T-helper 22 cell (primary cell): Measurements from ENCODE around the gene SLCO4C1.
"Not testable (repeated sequence)": the region's sequence is repeated elsewhere in the genome, so short reads cannot be mapped to it uniquely, and the experiment has no call there.

Source experiments
- DNase-seq: peaks from one replicate; pipeline ENCODE4 v3.0.0-alpha.2; 2020; ENCODE audit warnings: low read depth

The SLCO4C1 gene

DNA sequence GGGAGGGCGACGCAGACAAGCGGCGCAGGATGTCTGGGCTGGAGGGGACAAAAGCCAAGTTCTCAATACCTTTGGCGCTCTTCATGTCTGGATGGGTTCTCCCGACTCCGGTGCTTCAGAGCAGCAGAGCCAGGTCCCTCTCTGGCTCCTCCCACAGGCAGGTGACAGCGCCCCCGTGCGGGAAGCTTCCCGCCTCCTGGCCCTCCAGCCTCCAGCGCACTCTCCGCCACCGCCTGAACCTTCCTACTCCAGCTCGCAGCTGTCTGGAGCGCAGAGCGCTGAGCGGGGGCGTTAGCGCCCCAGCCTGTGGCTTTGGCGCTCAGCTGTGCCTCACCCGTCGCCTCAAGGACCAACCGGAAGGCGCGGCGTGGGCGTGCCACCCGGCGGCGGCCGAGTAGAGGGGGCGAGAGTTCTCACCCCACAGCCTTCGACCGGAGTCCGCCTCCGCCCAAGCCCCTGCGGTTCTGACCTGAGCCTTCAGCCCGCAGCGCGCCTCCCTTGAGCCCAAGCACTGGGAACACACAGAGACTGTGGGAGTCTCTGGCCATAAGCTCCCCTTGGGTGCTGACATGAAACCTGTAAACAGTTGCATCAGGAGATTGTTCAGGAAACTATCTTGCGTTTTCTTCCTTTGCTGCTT, at the start of gene SLCO4C1:
TSS of gene SLCO4C1 (minus strand) at position 107 of the 640 bp plus-strand sequence. CDS start at position 85, 22 bp downstream.
- DNase-seq, result peak; percentile 28

DNA sequence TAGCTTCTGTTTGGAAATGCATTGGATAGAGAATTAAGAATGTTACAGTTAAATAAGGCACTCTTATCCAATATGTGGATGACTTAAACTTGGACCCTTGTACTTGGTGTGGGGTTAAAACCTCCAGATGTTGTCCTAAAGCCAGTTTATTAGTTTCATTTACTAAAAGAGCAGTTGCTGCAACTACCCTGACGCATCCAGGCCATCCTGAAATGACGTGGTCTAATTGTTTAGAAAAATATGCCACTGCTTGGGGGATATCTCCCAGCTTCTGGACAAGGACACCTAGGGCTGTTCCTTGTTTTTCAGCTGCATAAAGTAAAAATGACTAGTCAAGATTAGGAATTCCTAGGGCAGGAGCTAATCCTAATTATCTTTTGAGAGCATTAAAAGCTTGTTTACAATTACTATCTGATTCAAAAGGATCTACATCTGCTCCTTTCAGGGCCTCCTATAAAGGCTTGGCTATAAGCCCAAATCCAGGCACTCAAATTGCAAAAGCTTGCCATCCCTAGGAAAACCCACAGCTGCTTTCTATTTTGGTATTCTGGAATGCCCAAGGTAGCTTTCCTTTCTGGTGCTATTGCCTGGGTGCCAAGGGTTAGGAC, 45.7 kb upstream of the SLCO4C1 start:
- no peak for DNase-seq

DNA sequence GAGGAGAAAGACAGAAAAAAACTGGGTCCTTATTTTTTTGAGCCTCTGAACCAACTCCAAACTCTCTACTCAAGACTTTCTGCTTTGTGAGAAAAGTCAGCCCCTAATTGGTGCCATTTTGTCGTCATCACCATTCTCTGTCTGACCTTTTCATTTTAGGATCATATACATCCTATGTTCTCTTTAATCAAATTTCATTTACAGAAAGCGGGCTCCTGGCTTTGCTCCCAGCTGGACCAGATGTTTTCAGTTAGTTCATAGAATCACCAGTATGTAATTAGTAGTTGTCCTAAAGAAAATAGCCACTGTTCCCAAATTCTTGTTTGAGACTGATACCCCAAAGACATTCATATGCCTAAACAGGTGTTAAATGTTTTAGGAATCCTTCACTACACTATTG, 28.6 kb upstream of the SLCO4C1 start:
- DNase-seq, result no peak

DNA sequence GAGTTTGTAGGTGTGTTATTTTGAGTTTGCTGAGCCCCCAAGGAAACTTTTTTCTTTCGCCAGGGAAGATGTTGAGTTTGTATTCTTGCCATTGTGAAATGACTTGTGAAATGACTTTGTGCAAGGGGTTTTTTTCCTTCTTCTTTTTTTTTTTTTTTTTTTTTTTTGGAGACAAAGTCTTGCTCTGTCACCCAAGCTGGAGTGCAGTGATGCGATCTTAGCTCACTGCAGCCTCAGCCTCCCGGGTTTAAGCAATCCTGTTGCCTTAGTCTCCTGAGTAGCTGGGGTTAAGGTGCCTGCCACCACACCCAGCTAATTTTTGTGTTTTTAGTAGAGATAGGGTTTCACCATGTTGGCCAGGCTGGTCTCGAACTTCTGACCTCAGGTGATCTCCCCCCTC, 22.7 kb upstream of the SLCO4C1 start:
- DNase-seq, result not testable (repeated sequence)

DNA sequence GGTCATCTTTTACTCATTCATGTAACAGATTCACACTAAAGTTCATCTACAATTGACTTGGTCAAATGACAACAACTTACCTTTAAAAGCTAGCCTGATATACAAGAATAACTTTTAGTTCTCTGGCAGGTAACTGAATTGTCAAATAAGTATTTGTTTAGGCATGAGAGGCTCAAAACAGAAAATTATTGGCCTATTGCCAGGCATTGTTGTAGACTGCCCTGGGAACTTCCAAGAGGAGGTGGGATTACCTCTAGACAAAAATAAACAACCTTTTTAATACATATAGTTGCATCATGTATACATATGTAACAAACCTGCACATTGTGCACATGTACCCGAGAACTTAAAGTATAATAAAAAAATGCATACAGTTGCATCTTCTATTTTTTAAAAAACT, 18.2 kb upstream of the SLCO4C1 start:
- DNase-seq, result no peak

- DNase-seq, result no peak
These were observed 17.8 kb upstream of the SLCO4C1 start for GRCh38 chr5:102313912-102314311.

DNA sequence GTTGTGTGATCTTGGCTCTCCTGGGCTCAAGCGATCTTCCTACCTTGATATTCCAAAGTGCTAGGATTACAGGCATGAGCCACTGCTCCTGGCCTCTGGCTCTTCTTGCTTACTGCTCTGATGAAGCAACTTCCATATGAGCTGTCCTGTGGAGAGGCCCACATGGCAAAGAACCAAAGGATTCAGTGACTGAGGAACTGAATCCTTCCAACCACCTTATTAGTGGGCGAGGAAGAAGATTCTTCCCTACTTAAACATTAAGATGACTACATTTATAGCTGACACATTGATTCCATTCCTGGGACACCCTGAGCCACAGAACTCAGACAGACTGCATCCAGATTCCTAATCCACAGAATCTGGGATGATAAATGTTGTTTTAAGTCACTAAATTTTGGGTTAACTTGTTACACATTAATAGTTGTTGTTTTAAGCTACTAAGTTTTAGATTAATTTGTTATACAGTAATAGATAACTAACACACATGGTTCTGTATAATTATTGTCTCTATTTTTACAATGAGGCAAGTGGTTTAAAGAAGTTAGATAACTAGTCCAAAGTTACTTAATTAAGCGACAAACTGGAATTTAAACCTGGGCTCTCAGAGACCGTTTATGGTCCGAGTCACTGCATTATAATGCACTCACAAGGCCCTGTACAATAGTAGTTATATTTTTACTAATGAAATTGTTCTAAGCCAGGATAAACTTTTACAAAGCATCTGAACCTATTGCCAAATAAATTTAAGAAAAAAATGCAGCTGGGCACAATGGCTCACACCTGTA, 16.7 kb upstream of the SLCO4C1 start:
- DNase-seq, result no peak

GRCh38 chr5:102309586-102309985, 13.5 kb upstream of the SLCO4C1 start:
- DNase-seq, result no peak

DNA sequence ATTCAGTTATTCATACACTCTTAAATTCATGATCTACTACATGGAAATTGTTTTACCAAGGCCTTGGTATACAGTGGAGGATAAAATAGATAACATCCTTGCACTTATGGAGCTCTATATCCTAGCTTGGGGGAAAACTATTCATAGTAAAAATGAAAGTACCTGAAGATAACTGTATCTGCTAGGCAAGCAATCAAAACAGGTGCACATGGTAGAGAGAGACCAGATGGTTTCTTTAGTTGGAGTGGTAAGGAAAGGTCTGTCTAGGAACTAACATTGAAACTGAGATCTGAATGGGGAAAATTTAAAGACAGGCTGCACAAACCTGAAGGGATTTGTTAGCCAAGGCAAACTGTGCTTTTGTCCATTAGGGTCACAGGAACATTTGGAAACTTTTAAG, 11.1 kb upstream of the SLCO4C1 start:
- no peak for DNase-seq

- DNase-seq, result no peak
These were observed 10.0 kb upstream of the SLCO4C1 start for GRCh38 chr5:102306121-102306520.

GRCh38 chr5:102295534-102296177, 428 bp downstream of the SLCO4C1 start:
- DNase-seq, result no peak

DNA sequence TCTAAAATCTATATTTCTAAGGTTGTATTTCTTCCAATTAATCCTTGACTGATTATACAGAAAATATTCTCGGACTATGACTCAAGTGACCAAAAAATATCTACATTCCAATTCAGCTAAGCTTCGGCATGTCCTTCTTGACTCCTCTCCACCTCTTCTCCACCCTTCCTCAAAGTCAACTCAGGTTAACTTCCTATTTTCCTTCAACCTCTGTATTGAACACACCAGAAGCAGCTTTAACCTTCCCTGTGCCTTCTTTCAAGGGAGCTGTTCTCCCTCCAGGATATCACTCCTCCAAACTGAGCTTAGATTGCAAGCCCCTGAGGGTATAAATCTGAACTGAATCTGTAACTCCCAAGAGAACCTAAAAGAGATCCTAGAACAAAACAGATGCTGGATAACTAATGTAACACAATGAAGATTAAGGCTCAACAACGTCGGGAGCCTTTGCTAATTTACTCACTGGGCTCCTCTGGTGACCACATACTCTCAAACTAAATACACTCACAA, 1.1 kb downstream of the SLCO4C1 start:
- no peak for DNase-seq

DNA sequence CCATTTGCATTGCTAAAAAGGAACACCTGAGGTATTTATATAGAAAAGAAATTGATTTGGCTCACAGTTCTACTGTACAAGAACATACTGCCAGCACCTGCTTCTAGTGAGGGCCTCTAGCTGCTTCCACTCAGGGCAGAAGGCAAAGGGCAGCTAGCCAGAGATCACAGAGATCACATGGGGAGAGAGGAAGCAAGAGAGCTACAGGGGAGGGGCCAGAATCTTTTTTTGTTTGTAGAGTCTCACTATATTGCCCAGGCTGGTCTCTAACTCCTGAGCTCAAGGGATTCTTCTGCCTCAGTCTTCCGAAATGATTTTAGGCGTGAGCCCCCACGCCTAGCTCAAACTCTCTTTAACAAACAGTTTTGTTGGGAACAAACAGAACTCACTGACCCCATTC, 6.1 kb downstream of the SLCO4C1 start:
- no peak for DNase-seq

GRCh38 chr5:102289251-102289899, 6.7 kb downstream of the SLCO4C1 start:
- no peak for DNase-seq

DNA sequence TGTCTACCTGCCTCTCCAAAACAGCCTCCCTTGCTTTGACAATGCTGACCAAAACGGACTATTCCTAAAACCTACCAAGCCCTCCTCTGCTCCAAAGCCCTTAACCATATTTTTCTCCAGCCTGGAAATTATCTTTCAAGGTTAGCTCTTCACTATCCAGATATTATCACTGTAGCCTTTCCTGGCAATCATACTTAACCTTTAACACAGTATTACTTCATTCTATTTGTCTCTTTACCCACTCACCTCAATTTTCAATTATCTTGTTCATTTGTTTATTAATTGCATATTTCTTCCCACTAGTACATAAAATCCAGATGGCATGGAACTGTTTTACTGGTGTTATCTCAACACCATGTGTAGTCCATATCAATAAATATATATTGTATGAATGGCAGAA, 7.5 kb downstream of the SLCO4C1 start:
- no peak for DNase-seq

DNA sequence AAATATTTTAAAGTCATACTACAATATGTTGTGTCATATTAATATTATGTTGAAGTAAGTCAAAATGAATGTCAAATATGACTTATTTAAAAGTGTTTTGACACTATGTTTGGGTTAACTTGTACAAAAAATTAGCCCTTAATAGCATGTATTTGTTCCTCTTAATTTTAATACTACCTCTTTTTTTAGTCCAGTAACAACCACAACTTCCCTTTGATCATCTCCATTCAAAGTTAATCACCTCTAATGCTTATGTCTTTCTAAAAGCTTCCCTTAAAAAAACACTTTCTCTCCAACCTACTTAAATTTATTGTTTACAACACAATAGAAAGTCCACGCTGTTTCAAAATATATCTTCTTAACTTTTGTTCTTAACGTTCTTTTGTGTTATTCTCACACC, 9.6 kb downstream of the SLCO4C1 start:
- DNase-seq, result no peak

- no peak for DNase-seq
These were observed 12.8 kb downstream of the SLCO4C1 start for GRCh38 chr5:102283102-102283797.

DNA sequence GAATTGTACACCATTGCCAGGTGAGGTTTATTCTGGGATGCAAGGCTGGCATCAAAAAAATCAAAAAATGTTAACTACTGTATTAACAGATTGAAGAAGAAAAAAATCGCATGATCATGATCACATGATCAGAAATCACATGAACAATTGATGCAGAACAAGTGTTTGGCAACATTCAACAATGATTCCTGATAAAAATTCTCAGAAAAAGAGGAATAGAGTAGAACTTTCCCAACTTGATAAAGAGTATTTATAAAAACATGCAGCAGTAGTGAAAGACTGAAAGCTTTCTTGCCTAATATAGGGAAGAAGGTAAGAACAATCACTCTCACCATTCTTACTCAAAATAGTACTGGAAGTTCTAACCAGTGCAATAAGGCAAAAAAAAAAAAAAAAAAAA, 16.4 kb downstream of the SLCO4C1 start:
- no peak for DNase-seq

- no peak for DNase-seq
These were observed 17.9 kb downstream of the SLCO4C1 start for GRCh38 chr5:102278231-102278630.

DNA sequence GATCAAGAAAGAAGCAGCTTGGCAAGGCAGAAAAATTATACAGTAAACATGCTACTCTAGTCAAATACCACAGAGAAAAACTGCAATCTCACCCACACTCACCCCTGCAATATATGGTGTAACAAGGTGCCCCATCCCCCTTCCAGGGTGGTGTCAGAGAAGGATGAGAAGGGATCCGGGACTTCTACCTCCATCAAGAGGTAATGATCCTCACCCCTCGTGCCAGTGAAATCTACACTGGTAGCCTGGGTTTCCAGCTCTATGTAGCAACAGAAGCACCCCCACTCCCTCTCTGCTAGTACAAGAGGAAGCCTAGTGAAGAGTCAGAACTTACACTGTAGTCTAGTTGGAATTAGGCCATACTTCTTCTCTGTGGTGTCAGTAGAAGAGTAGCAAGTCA, 18.9 kb downstream of the SLCO4C1 start:
- DNase-seq, result no peak

- no peak for DNase-seq
These were observed 24.3 kb downstream of the SLCO4C1 start for GRCh38 chr5:102271759-102272158.
